Stimulated activated CD8-positive, alpha-beta memory T cell treated with anti-CD3 and anti-CD28 coated beads, Interleukin-4, amount 100 ng/mL, for 24 hours (primary cell): Measurements from ENCODE around the gene ADAMTSL1.

ENCODE experiments used
- DNase-seq: peaks from one replicate; pipeline ENCODE4 v3.0.0-alpha.2; 2020; ENCODE audit warnings: low read depth

Gene ADAMTSL1

DNA sequence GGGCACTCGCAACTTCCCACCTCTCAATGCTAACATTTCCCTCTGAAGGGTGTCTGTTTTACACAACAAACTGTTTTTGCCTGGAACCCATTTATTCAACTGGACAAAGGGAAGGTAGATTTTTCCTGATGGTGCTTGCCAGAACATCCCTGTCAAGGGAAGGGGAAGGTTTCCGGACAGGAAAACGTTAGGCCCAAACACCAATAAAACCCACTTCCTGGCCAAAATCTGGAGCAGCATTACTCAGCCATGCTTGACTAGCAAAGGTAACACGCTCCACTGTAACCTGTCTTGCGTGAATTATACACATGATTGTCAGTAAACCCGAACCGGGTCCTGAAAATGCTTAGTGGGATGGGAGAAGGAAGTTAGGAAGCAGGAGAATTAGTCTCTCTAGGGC, 468.8 kb downstream of the ADAMTSL1 start:
- no peak for DNase-seq

DNA sequence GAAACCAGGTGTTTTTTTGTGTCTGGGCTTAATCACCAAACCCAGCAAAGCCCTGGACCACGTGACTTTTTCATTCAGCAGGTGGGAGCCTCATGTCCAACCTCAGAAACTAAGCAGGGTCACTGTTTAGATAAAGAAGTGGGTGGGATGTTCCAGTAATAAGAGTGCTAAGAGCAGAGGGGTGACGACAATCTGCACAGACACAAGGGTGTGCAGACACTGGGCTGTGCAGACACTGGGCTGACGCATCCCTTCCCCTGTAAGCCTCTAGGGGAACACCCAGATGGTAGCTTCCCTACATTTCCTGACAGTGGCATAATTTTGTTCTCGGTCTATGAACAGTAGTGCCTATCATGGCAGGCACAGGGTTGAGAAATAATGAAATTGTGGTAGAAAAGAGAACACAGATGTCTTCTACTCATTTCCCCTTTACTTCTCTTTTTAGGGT, 474.0 kb downstream of the ADAMTSL1 start:
- DNase-seq, result no peak

DNA sequence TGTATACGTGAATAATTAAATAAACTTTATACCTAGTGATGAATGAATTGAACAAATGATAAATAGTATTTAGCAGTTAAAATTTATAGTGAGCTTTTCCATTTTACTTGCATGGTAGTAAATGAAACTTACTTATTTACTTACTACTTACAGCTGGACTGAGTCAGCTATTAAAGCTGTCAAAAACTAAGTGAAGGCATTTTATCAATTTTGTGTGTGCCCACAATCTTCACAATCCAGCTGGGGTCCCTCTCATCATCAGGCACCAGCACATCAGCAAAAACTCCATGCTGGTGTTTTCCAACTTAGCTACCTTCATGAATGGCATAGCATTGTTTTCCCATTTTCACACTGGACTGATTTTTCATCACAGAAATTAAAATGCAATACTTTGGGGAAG, 478.0 kb downstream of the ADAMTSL1 start:
- DNase-seq, result no peak

DNA sequence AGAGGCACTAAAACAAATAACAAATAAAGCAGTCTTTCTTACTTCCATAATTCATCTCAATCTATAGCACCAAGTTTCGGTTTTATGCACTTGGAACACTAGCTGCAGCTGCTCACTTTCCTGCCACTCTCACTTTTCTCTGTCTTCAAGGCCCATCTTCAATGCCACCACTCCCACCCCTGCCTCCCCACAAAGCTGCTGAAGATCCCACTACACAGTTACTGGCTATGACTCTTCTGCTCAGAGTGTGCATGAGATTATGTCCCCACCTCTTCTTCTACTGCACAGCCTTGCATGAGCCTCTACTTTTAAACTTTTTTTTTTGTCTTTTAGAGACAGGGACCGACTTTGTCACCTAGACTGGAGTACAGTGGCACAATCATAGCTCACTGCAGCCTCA, 481.7 kb downstream of the ADAMTSL1 start:
- DNase-seq, result no peak
